Jurkat, Clone E6-1 (cell line): ENCODE data around the gene KLHL14.

Experiments used
- DNase-seq: peaks from one replicate; pipeline ENCODE4 v3.0.0-alpha.2; 2011; ENCODE audit warnings: low read depth, low spot score
- H3K4me3 ChIP-seq: 2 replicates; pipeline ENCODE4 v1.5.1; 2011; ENCODE audit warnings: mild to moderate bottlenecking, low read length, control low read depth, moderate library complexity

KLHL14 gene

GRCh38 chr18:32771169-32771751, 1.6 kb downstream of the KLHL14 start:
- H3K4me3 ChIP-seq, result peak overlapping the region; percentile 15; the same call in 1 of the 2 replicates
- no peak for DNase-seq

GRCh38 chr18:32770666-32771168, 2.1 kb downstream of the KLHL14 start:
- H3K4me3 ChIP-seq, result no peak overlapping the region
- no peak for DNase-seq

DNA sequence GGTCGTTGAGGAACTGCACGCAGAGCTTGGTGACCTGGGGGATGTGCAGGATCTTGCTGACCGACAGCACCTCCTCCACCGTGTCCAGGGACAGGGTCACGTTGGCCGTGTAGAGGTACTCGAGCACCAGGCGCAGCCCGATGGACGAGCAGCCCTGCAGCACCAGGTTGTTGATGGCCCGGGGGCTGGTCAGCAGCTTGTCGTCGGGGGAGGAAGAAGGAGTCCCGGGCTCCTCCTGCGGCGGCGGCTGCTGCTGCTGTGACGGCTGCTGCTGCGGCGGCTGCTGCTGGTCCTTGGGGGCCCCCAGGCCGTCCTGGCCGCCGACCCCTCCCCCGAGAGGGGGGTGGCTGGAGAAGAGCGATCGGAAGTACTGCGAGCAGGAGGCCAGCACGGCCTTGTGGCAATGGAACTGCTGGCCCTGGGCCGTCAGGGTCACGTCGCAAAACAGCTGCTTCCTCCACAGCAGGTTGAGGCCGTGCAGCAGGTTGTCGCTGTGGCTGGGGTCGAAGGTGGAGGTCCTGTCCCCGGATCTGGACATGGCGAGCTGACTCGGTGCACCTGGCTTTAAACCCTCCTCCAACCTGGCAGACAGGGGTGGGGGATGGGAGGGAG, 2.7 kb downstream of the KLHL14 start:
- no peak for DNase-seq
- H3K4me3 ChIP-seq, result no peak overlapping the region

GRCh38 chr18:32769586-32770053, 3.2 kb downstream of the KLHL14 start:
- DNase-seq, result no peak
- H3K4me3 ChIP-seq, result no peak overlapping the region

DNA sequence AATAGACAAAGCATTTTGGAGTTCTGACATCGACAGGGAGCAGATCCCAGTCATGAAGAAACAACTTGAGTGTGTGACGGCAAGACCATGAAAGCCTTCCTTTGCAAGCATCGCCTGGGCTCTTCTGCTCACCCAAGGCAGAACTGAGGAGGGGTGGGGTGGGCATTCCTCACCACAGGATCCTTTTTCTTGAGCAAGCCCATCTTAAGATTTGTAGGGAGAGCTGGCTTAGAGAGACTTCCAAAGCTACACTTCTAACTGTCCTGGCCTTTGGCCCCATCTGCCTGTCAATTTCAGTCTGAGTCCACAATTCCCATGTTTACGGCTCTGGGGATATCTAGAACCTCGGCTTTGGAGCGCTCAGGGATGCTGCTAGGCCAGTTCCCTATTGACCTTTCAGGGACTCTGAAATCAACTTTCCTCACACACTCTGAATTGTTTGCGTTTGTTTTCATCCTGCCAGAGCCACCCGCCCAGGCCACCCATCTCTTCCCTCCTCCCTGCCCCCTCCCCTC, 3.7 kb downstream of the KLHL14 start:
- no peak for DNase-seq
- H3K4me3 ChIP-seq, result no peak overlapping the region

DNA sequence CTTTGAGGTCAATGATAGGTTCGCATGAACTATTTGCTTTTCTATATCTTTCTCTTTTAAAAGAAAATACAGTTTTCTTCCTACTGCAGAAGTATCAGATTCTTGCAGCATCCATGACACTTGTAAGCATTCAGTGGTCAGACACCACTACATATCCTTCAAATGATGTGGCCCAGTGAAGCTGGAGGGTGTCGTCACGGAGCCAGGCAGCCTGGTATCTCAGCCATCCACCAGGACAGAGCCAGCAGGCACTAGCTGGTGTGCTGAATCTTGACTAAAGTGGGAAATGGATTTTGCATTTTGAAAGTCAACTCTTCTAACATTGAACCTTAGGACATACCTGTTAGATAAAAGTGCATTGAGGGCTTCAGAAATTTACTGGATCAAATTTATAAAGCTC, 5.4 kb downstream of the KLHL14 start:
- DNase-seq, result no peak
- no peak overlapping the region for H3K4me3 ChIP-seq

- no peak for DNase-seq
Measured at GRCh38 chr18:32764611-32765244, 8.1 kb downstream of the KLHL14 start.

DNA sequence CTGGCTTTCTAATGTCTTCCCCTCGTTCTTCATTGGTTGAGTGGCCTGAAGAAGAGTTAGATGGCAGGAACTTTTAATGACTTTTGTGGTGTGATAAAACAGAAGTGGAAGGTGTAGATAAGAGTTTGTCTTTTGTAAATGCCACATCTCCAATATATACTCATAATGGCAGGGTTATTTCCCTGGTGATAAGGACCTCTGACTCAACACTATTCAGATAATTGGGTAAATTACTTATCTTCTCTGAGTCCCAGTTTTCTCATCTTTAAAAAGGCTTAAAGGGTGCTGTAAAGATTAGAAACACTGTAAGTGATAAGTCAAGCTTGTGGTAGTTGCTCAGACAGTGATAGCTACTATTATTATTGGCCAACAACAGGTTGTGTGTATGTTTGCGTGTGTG, 9.5 kb downstream of the KLHL14 start:
- DNase-seq, result no peak
- no peak overlapping the region for H3K4me3 ChIP-seq

More at GRCh38 chr18:32764611-32765244, 8.1 kb downstream of the KLHL14 start:
- no peak overlapping the region for H3K4me3 ChIP-seq

- no peak overlapping the region for H3K4me3 ChIP-seq
- DNase-seq, result no peak
Measured at GRCh38 chr18:32761231-32761630, 11.6 kb downstream of the KLHL14 start.

GRCh38 chr18:32760391-32760790, 12.4 kb downstream of the KLHL14 start:
- no peak overlapping the region for H3K4me3 ChIP-seq

GRCh38 chr18:32759611-32760167, 13.1 kb downstream of the KLHL14 start:
- no peak for DNase-seq
- no peak overlapping the region for H3K4me3 ChIP-seq

More at GRCh38 chr18:32760391-32760790, 12.4 kb downstream of the KLHL14 start:
- no peak for DNase-seq

DNA sequence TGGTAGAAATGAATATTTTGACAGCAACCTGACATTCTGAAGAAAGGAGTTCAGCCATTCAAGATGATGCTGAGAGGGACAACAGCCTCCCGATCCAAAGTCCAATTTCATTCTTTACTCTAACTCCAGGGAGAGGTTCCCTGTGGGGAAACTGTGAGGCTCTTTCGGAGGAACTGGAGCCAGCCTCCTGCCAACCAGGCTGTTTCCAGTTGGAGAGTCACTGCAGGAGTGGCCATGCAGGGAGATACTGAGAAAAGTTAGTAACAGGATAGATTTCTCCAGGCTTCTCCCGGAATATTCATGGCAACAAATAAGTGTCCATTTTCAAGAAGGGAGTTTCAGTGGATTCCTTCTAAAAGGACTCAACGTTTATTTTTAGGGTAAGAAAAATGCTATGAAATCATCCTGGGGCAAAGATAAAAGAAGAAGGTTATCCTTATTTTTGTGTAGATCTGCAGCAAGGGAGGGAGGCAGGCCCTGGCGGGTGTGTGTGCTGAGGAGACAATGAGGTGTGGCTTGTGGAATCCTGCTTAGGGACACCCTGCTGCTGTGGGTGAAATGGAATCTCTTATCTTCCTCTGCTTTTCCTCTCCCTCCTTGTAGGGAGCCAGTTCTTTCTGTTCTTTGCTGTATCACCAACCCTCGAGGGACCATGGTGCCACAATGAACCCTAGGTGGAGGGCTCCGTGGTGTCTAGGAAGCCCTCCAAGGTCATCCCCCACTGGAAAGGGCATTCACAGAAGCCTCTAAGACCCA, 18.1 kb downstream of the KLHL14 start:
- no peak overlapping the region for H3K4me3 ChIP-seq
- no peak for DNase-seq

- H3K4me3 ChIP-seq, result no peak overlapping the region
- DNase-seq, result no peak
Measured at GRCh38 chr18:32753656-32754260, 19.1 kb downstream of the KLHL14 start.

DNA sequence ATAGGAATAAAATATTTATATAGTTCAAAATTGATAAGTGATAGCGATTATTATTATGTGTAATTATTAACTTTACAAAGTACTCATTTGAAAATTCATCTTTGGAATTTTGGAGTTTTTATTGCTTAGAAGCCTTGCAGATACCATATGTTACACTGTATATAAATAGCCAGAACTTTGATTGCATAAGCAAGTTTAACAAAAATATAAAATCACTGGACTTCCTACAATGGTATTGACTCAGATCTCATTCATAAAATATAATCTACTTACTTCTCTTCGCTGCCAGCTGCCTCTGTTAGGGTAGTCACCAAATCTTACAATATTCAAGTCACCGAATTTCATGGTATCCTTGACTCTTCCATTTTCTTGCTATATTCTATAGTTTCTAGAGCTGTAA, 22.5 kb downstream of the KLHL14 start:
- no peak for DNase-seq
- no peak overlapping the region for H3K4me3 ChIP-seq

- no peak for DNase-seq
- H3K4me3 ChIP-seq, result no peak overlapping the region
Measured at GRCh38 chr18:32749809-32750208, 23.0 kb downstream of the KLHL14 start.

DNA sequence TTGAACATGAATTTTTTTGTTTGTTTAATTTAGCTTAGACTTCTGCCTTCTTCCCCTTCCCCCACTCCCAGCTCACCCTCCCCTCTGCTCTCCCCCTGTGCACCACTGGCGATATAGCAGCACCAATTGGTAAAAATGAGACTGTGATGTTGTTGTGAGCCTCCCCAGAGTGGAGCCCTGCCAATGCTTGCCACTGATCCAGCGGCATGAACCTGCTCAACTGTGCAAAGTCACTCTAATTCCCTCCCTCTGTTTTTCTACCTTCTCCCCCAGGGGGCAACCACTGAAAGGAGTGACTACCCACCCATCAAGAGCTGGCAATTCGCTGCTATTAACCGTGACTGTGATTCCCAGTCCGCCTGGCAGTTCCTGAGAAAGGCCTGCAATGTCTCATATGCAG, 30.2 kb downstream of the KLHL14 start:
- no peak overlapping the region for H3K4me3 ChIP-seq
- DNase-seq, result no peak

DNA sequence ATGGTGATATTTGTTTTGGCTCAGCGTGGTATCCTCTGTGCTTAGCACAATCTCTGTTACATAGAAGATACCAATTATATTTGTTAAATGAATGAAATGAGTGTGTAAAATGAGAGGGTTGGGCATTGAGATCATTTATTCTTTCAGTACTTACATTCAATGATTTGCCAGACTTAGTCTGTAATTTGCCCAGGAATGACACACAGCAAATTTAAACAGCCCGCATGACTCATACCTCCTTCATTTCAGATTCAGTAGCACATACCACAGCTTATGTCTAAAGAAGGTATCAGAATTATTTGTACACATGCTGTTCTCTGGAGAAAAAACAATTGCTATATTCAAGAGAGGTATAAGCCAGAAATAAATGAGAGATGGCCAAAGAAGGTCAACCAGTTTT, 37.0 kb downstream of the KLHL14 start:
- no peak overlapping the region for H3K4me3 ChIP-seq
- DNase-seq, result no peak

GRCh38 chr18:32734442-32734841, 38.4 kb downstream of the KLHL14 start:
- DNase-seq, result no peak

DNA sequence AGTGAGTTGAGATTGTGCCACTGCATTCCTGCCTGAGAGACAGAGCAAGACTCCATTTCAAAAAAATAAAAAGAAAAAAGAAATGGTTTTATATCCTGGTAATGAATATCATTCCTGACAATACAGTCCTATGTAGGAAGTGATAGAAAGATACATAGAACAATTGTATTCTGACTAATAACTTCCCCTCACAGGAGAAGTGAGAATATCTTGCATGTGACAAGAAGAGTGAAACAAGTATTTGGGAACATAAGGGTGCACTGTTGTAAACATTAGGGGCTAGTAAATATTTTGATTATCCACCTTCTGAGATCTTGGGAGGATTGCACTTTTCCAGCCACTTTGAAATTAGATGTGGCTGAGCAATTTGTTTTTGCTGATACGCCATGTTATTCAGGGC, 40.7 kb downstream of the KLHL14 start:
- no peak overlapping the region for H3K4me3 ChIP-seq

More at GRCh38 chr18:32734442-32734841, 38.4 kb downstream of the KLHL14 start:
- H3K4me3 ChIP-seq, result no peak overlapping the region

More for the DNA sequence above, 40.7 kb downstream of the KLHL14 start:
- DNase-seq, result no peak
